Colon (tissue), 2 donors: Measurements from ENCODE around the gene PLXNC1.

Experiments used
- FAIRE-seq: peaks from 2 replicates; lab custom pipeline; 2012; peaks lifted over from hg19 to GRCh38; lab: Jason Lieb, UNC
- donor health status: control.
- donor health status: control.

PLXNC1 gene

GRCh38 chr12:94135896-94136295, 12.5 kb upstream of the PLXNC1 start:
- no peak for FAIRE-seq

DNA sequence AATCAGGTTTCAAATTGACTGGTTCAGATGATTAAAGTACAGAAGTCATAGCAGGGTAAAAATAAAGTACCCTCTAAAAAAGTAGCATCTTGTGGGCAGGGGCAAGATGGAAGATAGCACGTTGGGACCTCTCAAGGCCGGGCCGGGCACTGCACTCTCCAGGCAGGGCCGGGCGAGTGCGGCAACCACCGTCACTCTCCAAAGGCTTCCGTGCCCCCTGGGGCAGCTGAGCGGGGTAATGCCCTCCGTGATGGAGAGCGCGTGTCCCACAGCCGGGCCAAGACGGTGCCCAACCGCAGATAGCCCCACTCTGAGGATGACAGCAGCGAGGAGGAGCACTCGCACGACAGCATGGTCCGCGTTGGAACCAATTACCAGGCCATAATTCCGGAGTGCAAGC, 8.6 kb upstream of the PLXNC1 start:
- FAIRE-seq = no peak

GRCh38 chr12:94140556-94140955, 7.8 kb upstream of the PLXNC1 start:
- FAIRE-seq = no peak

DNA sequence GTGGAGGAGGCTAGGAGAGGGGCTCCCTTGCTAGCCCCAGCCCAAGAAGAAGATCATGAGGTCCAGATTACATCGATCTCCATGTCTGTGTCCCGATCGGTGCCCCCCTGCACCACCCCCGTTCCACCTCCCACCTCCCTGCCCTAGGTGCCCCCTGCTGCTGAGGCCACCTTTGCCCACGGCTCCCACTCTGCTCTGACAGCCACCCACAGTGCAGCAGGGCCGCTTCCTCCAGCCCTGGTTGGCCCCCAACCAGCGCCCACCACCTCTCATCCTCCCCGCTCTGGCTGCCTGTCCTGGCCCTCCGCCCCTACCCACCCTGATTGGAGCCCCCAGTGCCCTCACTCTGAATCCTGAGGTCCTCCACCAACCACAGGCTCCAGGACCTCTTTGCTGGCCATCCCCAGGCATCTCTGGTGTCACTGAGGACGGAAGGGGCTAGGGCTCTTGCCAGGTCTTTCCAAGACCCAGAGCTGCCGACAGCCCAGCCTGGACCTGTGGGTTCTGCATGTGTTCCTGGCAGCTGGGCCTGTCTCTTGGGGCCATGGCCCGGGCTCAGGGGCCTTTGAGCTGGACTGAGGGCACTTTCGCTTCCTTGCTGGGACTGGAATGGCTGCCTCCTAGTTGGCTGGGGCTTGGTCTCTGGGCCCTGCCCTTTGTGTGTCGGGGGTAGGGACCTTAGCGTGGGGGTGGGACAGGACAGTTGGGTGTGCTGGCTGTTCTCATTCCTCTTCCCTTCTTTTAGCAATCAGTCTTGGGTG, 7.2 kb upstream of the PLXNC1 start:
- no peak for FAIRE-seq

DNA sequence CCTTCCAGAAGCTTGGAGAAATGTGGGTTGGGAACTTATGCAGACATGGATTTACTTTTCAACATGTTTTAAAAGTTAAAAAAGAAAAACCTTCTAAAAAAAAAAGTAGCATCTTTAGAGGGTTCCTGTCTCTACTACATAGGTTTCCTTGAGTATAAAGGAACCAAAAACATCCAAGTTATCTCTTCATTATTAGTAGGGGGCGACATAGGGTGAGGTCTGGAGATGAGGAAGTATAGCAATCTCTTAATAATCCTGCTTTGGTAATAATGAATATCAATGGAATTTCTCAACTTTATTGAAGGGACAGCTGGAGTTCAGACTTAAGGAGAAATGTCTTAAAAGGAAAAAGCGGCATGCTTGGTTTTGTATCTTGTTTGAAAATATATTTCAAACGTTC, 6.5 kb upstream of the PLXNC1 start:
- no peak for FAIRE-seq

- FAIRE-seq = no peak
Measured at GRCh38 chr12:94143438-94143837, 4.9 kb upstream of the PLXNC1 start.

GRCh38 chr12:94143951-94144350, 4.4 kb upstream of the PLXNC1 start:
- no peak for FAIRE-seq

- FAIRE-seq = no peak
Measured at GRCh38 chr12:94144781-94145180, 3.6 kb upstream of the PLXNC1 start.

- FAIRE-seq = no peak
Measured at GRCh38 chr12:94145191-94145983, 3.0 kb upstream of the PLXNC1 start.

DNA sequence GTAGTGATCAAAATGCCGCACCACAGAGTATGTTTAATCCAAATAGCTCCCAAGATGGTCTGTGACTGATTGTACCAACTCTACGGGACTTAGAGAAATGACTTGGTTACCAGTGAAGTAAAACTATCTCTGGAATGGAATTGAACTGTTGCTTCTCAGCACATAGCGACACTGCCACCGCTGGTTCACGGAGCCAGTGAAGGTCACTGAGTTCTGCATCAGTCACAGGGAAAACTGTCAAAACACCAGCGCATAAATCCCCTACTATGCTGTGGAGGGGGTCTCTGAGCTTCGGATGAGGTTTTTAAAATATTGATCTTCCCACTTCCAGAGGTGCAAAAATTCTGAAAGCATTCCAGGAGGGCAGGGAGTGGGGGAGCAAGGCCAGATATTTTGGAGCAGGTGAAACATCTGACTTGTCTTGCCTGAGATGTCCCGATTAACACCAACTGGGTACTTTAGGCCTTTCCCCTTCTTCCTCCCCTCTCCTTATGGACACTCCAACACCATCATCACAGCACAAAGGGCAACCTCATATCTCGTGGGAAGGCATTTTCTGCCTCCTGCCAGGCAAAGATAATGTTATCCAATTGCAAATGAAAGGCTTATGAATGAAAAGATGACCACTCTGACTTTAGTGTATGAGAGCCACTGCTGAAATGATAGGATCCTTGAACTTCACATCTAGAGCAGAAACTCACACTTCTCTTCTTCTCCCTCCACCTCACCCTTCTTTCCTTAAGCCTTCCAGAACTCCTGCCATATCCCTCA, 2.0 kb upstream of the PLXNC1 start:
- FAIRE-seq = no peak

DNA sequence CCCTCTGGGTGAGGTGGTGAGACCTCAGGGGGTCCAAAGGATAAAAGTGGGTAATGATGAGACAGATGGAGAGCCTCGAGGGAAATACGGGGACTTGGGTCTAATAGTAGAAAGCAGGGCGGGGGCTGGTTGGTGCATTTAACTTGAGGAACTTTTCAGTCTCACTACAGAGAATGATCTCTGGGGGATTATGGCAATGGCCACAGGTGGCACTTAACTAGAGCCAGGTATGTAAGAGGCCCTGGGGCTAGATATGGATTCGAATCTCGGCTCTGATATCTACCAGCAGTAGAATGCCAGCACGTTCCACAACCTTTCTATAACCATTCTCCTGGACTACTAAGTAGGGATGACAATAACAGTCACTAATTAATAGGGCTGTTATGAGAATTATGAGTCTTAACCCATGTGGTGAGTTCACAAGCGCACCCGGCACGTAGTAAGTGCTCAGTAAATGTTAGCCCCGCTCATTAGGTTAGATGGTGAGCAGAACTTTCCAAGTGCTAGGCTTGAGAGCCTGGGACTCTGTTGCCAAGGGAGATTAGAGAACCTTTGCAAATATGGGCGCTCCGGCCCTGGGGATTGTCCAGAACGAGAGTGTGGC, 888 bp upstream of the PLXNC1 start:
- no peak for FAIRE-seq

DNA sequence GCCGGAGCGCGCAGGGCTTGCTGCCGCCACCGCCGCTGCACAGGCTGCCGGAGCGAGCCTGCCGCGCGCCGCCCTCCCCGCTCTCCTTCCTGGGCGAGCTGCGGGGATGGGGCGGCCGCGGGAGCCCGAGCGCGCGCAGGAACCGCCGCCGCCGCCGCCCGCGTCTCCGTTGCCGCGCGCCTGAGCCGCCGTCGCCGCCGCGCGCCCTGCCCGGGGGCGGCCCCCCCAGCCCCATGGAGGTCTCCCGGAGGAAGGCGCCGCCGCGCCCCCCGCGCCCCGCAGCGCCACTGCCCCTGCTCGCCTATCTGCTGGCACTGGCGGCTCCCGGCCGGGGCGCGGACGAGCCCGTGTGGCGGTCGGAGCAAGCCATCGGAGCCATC, 352 bp downstream of the PLXNC1 start:
- no peak for FAIRE-seq

DNA sequence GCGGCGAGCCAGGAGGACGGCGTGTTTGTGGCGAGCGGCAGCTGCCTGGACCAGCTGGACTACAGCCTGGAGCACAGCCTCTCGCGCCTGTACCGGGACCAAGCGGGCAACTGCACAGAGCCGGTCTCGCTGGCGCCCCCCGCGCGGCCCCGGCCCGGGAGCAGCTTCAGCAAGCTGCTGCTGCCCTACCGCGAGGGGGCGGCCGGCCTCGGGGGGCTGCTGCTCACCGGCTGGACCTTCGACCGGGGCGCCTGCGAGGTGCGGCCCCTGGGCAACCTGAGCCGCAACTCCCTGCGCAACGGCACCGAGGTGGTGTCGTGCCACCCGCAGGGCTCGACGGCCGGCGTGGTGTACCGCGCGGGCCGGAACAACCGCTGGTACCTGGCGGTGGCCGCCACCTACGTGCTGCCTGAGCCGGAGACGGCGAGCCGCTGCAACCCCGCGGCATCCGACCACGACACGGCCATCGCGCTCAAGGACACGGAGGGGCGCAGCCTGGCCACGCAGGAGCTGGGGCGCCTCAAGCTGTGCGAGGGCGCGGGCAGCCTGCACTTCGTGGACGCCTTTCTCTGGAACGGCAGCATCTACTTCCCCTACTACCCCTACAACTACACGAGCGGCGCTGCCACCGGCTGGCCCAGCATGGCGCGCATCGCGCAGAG, 873 bp downstream of the PLXNC1 start:
- FAIRE-seq = no peak

- no peak for FAIRE-seq
Measured at GRCh38 chr12:94149781-94150239, 1.4 kb downstream of the PLXNC1 start.

- FAIRE-seq = no peak
Measured at GRCh38 chr12:94150240-94151121, 2.1 kb downstream of the PLXNC1 start.

DNA sequence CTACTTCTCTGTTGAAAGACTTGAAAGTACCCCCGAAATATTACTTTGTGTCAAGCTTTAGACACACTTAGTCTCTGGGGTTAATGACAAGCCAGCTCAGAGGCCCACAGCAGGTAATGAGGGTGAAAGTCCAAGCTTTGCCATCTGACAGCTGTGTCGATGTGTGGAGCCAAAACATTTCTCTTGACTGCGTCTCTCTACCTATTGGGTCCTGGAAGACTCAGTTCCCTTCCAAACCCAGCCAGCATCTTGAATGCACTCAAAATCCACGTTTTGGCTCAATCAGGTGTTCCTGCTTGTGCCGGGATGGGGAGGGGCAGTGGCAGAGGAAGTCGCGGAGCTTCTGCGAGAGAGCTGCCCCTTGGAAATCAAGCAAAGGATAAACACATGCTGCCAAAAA, 3.2 kb downstream of the PLXNC1 start:
- no peak for FAIRE-seq

DNA sequence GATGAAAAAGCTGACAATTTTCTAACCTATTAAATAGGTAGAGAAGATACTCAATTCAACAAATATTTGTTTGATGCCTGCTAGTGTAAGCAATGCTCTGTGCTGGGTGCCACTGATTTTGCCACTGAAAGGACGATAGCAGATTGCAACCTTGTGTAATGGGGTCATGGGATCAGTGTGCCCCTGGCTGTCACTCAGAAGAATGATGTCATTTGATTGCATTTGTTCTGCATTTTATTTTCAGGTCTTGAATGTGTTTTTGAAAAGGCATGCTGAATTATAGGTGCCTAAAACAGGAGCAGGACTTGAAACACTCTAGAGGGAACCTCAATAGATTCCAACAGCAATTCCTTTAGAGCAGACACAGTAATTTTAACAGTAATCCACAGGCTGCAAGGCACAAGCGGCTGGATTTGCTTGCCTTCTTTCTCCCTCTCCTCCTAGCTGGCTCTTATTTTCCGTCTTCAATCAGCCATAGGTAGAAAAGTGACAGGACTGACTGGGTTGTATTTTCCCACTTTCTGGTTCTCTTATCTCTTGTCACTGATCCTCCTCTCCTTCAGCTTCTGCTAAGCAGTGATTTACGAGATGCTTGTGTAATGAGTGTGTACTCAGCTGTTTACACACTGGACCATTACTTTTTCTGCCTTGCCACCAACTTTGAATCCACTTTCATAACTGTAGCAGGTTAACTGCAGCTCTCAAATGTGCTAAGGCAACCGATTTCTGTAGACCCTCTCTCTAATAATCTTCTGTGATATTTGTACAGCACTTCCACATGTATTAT, 4.1 kb downstream of the PLXNC1 start:
- no peak for FAIRE-seq

DNA sequence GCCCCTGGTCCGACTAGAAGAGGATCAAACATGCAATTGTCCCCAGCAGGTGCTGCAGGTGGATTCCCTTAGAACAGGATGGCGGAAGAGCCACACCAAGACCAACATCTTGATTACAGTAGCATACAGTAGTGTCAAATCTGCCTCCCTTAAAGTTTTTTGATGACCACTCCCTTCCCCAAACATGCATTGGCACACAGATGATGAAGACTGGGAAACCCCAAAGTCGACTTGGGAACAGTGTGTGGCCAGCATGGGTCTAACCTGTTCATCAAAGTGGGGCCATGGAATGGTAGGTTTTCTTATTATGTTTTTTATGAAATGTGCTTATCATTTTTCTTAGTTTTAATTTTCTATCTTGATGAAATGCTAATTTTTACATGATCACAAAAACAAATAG, 8.8 kb downstream of the PLXNC1 start:
- no peak for FAIRE-seq

- FAIRE-seq = no peak
Measured at GRCh38 chr12:94157981-94158411, 9.6 kb downstream of the PLXNC1 start.

DNA sequence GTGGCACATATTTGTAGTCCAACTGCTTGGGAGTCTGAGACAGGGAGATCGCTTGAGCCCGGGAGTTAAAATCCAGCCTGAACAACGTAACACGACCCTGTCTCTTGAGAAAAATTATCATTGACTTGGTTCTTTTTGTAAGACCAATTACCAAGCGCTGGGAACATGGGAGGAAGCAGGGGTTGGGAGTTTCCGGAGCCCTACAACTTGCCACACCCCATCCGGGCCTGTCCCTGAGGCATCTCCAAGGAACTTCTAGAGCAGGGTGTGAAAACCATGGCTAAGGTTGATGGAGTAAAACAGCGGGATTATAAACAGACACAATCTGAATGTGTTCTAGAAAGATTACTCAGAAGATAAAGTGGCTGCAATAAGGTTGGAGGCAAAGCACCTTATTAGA, 10.3 kb downstream of the PLXNC1 start:
- FAIRE-seq = no peak
